Measurements from ENCODE around the gene ANKRD63. TPM values are rescaled to one million over a fixed set of nuclear protein-coding genes. Genes with fewer than 3 reads are reported as not detected.

Gene ANKRD63
- total RNA-seq, 1 experiment from 2014 or later: 0.46 TPM

- Histone ChIP-seq H3K9me3 (ENCODE audit: control insufficient read depth, low read depth, low read length) (no peaks in the 10 kb centered on the region), H3K27ac (ENCODE audit: insufficient read length, low read depth, low read length) (no peak overlapping the region), H4K20me1 (ENCODE audit: control insufficient read depth, insufficient read depth, insufficient read length) (no peaks in the 10 kb centered on the region), H3K4me1 (ENCODE audit: insufficient read depth, low read length) (no peaks in the 10 kb centered on the region), H2AFZ (ENCODE audit: low read length) (no peak overlapping the region), H3K14ac (ENCODE audit: insufficient read depth, low read length) (no peak overlapping the region), H3K79me1 (ENCODE audit: insufficient read depth, low read depth, low read length, poor library complexity, severe bottlenecking) (no peaks in the 10 kb centered on the region), H3T11ph (ENCODE audit: low read length) (no peak overlapping the region), H3K56ac (ENCODE audit: insufficient read length, low read depth, low read length) (no peak overlapping the region), H2BK20ac (ENCODE audit: low read depth, low read length, poor library complexity, severe bottlenecking) (no peak overlapping the region), H2BK12ac (ENCODE audit: insufficient read length, low read depth, low read length) (no peak overlapping the region), H3K4ac (ENCODE audit: low read depth, low read length) (no peak overlapping the region), H4K5ac (ENCODE audit: insufficient read length, low read depth, low read length) (no peak overlapping the region), H2BK120ac (ENCODE audit: low read depth, low read length, poor library complexity, severe bottlenecking) (no peak overlapping the region), H3K23me2 (ENCODE audit: insufficient read length, low read depth, low read length, poor library complexity, severe bottlenecking) (no peaks in the 10 kb centered on the region), H2BK15ac (ENCODE audit: low read depth, low read length) (no peak overlapping the region), H4K91ac (ENCODE audit: insufficient read length, low read depth, low read length) (no peak overlapping the region), H3K4me2 (ENCODE audit: insufficient read depth, insufficient read length, low read length) (no peak overlapping the region), H3K27me3 (ENCODE audit: insufficient read depth, low read length) (no peaks in the 10 kb centered on the region), H3K9ac (ENCODE audit: extremely low read depth, insufficient read length, low read length) (no peak overlapping the region), H4K8ac (replicated peaks; ENCODE audit: insufficient read length, low read depth, low read length) (no peak overlapping the region), H3K18ac (ENCODE audit: insufficient read length, low read depth, low read length) (no peak overlapping the region), H2BK5ac (ENCODE audit: insufficient read length, low read length) (no peak overlapping the region), H2AK5ac (ENCODE audit: insufficient read length, low read length) (no peak overlapping the region), H3K23ac (ENCODE audit: insufficient read length, low read depth, low read length) (no peak overlapping the region), H3K79me2 (ENCODE audit: insufficient read depth, low read length) (no peaks in the 10 kb centered on the region)
- no peak for DNase-seq
- Mint-ChIP-seq H3K4me3 (no peak overlapping the region), H3K27ac (peak overlapping the region in 2 of 3 experiments; percentile 70 to 79; a peak in 3 of 7 replicates), H3K36me3 (ENCODE audit: insufficient read depth in 1 of 3, low read depth in 3 of 3) (peaks cover 6 to 25% (median 15%) of the 10 kb centered on the region in 3 experiments; a peak in 6 of 7 replicates), H3K4me1 (peaks cover 10 to 12% of the 10 kb centered on the region in 2 experiments), H3K9me3 (no peaks in the 10 kb centered on the region), H3K27me3 (ENCODE audit: low read depth) (peaks cover 5% of the 10 kb centered on the region)
- no CpG with 5 or more reads among the region's 7 CpGs for WGBS (ENCODE audit: extremely low coverage, insufficient read length, low lambda C conversion rate)
- TF ChIP-seq CTCF (conservative IDR thresholded peaks at IDR 0.05): no peak
Measured at GRCh38 chr15:40232625-40233070, 50.2 kb downstream of the ANKRD63 start.

Other genes starting within 250 kb of the ANKRD63 start
- 200 and 208 TPM in 2 replicates for gene SRP14, start 243.9 kb downstream of the ANKRD63 start, total RNA-seq (2021)
- 13.2 and 15.0 TPM in 2 replicates for gene BMF, start 174.2 kb downstream of the ANKRD63 start, total RNA-seq (2021)
- gene BUB1B, start 122.0 kb downstream of the ANKRD63 start, total RNA-seq (2021): 83.2 and 86.5 TPM in 2 replicates
- 7.0 and 7.4 TPM in 2 replicates for gene PAK6, start 44.0 kb downstream of the ANKRD63 start, total RNA-seq (2021)
- gene PLCB2, start 24.9 kb upstream of the ANKRD63 start, total RNA-seq (2021): 5.7 and 7.4 TPM in 2 replicates
- gene INAFM2, start 40.6 kb upstream of the ANKRD63 start, total RNA-seq (2021): 23.1 and 25.4 TPM in 2 replicates
- gene CCDC9B, start 57.9 kb upstream of the ANKRD63 start, total RNA-seq (2021): 0.48 and 0.50 TPM in 2 replicates
- gene PHGR1, start 68.0 kb upstream of the ANKRD63 start, total RNA-seq (2021): not detected in 2 replicates
- 0.59 and 1.3 TPM in 2 replicates for gene DISP2, start 75.2 kb upstream of the ANKRD63 start, total RNA-seq (2021)
- gene KNSTRN, start 99.7 kb upstream of the ANKRD63 start, total RNA-seq (2021): 53.9 TPM in 2 replicates
- 86.7 and 93.1 TPM in 2 replicates for gene IVD, start 122.7 kb upstream of the ANKRD63 start, total RNA-seq (2021)
- gene BAHD1, start 157.9 kb upstream of the ANKRD63 start, total RNA-seq (2021): 52.9 and 54.1 TPM in 2 replicates
- 24.4 and 25.7 TPM in 2 replicates for gene CHST14, start 187.9 kb upstream of the ANKRD63 start, total RNA-seq (2021)